Keratinocyte (primary cell): Measurements from ENCODE around the gene CES2.

ENCODE experiments used
- EZH2 ChIP-seq: IDR thresholded peaks from one replicate; pipeline ENCODE4 v1.6.1; 2012; ENCODE audit warnings: inconsistent platforms, mild to moderate bottlenecking, low read length, moderate library complexity
- TF ChIP-seq, protein P1 (sequence below), 3 experiments: IDR thresholded peaks in 1 of 3; conservative IDR thresholded peaks in 1 of 3; optimal IDR thresholded peaks in 1 of 3; 2 replicates in 2 of 3; 3 replicates in 1 of 3; pipeline versions ENCODE3 to v1.5.1; 2011; ENCODE audit warnings: low read length in 3 of 3, mild to moderate bottlenecking in 3 of 3, moderate library complexity in 2 of 3, control low read depth in 1 of 3, inconsistent platforms in 1 of 3; ENCODE audit not compliant: insufficient read depth in 2 of 3; ENCODE audit errors: extremely low read depth in 1 of 3

DNA sequence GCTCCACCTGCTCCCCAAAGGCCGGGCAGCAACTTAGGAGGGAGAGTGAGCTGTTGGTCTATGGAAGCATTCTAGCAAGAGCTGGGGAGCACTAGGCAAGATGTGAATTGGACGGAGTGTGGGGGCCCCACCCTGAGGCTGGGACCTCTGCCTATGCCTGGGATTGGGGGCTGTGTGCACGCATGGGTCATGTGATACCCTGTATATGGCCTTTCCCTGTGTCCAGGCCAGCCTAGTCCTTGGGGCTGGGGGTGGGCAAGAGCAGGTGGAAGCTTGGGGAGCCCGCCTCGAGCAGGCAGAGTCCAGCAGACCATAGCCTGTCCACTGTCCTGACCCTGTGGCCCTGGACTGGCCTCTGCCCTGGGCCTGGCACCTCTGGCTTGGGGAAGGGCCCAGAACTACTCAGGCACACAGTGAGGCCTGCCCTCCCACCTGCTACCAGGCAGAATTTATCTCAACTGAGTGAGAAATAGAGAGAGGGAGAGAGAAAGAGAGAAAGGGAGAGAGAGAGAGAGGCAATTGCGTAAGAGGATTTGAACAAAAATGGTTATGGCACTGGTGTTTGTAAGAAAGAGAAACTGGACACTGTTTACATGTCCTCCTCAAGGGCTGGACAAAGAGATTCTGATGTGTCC lies 35.9 kb upstream of the CES2 start:
- TF ChIP-seq, protein P1, sequence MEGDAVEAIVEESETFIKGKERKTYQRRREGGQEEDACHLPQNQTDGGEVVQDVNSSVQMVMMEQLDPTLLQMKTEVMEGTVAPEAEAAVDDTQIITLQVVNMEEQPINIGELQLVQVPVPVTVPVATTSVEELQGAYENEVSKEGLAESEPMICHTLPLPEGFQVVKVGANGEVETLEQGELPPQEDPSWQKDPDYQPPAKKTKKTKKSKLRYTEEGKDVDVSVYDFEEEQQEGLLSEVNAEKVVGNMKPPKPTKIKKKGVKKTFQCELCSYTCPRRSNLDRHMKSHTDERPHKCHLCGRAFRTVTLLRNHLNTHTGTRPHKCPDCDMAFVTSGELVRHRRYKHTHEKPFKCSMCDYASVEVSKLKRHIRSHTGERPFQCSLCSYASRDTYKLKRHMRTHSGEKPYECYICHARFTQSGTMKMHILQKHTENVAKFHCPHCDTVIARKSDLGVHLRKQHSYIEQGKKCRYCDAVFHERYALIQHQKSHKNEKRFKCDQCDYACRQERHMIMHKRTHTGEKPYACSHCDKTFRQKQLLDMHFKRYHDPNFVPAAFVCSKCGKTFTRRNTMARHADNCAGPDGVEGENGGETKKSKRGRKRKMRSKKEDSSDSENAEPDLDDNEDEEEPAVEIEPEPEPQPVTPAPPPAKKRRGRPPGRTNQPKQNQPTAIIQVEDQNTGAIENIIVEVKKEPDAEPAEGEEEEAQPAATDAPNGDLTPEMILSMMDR (optimal IDR thresholded peaks at IDR 0.05 in 1 of 3, IDR thresholded peaks at IDR 0.05 in 1 of 3, conservative IDR thresholded peaks at IDR 0.05 in 1 of 3; ENCODE audit: extremely low read depth in 1 of 3, insufficient read depth in 2 of 3, low read length in 3 of 3), result no peak
- no peak for TF ChIP-seq EZH2
